Measurements from ENCODE around the gene FOSL2.

FOSL2 gene

GRCh38 chr2:28397043-28397381 lies 4.4 kb downstream of the FOSL2 start:
- DNase-seq, result no peak

- DNase-seq, result no peak
Measured at GRCh38 chr2:28398101-28398834, 5.6 kb downstream of the FOSL2 start.

- DNase-seq, result no peak
Measured at GRCh38 chr2:28399289-28399688, 6.6 kb downstream of the FOSL2 start.

GRCh38 chr2:28399956-28400355 lies 7.3 kb downstream of the FOSL2 start:
- no peak for DNase-seq

- DNase-seq, result no peak
Measured at GRCh38 chr2:28400419-28400818, 7.8 kb downstream of the FOSL2 start.

- DNase-seq, result no peak
Measured at GRCh38 chr2:28400921-28401320, 8.3 kb downstream of the FOSL2 start.

GRCh38 chr2:28401411-28401810 lies 8.8 kb downstream of the FOSL2 start:
- no peak for DNase-seq

- DNase-seq, result no peak
Measured at GRCh38 chr2:28401948-28402550, 9.4 kb downstream of the FOSL2 start.

GRCh38 chr2:28403370-28403956 lies 10.8 kb downstream of the FOSL2 start:
- no peak for DNase-seq

GRCh38 chr2:28404086-28404485 lies 11.4 kb downstream of the FOSL2 start:
- DNase-seq, result no peak

- no peak for DNase-seq
Measured at GRCh38 chr2:28405537-28405936, 12.9 kb downstream of the FOSL2 start.

- DNase-seq, result no peak
Measured at GRCh38 chr2:28406276-28407096, 13.8 kb downstream of the FOSL2 start.

GRCh38 chr2:28407131-28407975 lies 14.7 kb downstream of the FOSL2 start:
- no peak for DNase-seq

GRCh38 chr2:28407976-28408690 lies 15.5 kb downstream of the FOSL2 start:
- DNase-seq, result no peak

- no peak for DNase-seq
Measured at GRCh38 chr2:28408764-28409599, 16.3 kb downstream of the FOSL2 start.

- no peak for DNase-seq
Measured at GRCh38 chr2:28411166-28411755, 18.6 kb downstream of the FOSL2 start.

GRCh38 chr2:28411956-28412609 lies 19.4 kb downstream of the FOSL2 start:
- DNase-seq, result no peak

- no peak for DNase-seq
Measured at GRCh38 chr2:28412625-28413151, 20.0 kb downstream of the FOSL2 start.

- peak; percentile 65 for DNase-seq
Measured at GRCh38 chr2:28413152-28413898, 20.7 kb downstream of the FOSL2 start.

Data from SHP77 treated with DMSO at 0.1 percent for 48 hours (cell line).